HEK293 (cell line): ENCODE results near the gene STK39.

Experiments used
- PRDM1 ChIP-seq: fragments of 450-650 bp; formaldehyde crosslinking; IDR thresholded peaks from 2 replicates; pipeline ENCODE4; 2016; ENCODE audit warnings: missing biosample characterization, missing genetic modification characterization
- SCRT1 ChIP-seq: fragments of 450-650 bp; formaldehyde crosslinking; IDR thresholded peaks from 2 replicates; pipeline ENCODE4 v1.5.1; 2016; ENCODE audit warnings: missing biosample characterization, missing genetic modification characterization, borderline replicate concordance
- SETDB1 ChIP-seq: IDR thresholded peaks from one replicate; pipeline ENCODE4 v1.6.1; 2017; ENCODE audit warnings: mild to moderate bottlenecking, low read length, moderate library complexity, mixed read lengths; ENCODE audit not compliant: insufficient read length
- ZNF488 ChIP-seq: fragments of 450-650 bp; formaldehyde crosslinking; IDR thresholded peaks from 2 replicates; pipeline ENCODE4 v1.5.1; 2016; ENCODE audit warnings: missing biosample characterization, missing genetic modification characterization
- ZNF501 ChIP-seq: fragments of 450-650 bp; formaldehyde crosslinking; IDR thresholded peaks from 2 replicates; pipeline ENCODE4 v1.5.1; 2016; ENCODE audit warnings: missing biosample characterization, missing genetic modification characterization
- ZNF621 ChIP-seq: fragments of 450-650 bp; formaldehyde crosslinking; IDR thresholded peaks from 2 replicates; pipeline ENCODE4 v1.5.1; 2017; ENCODE audit warnings: missing biosample characterization, missing genetic modification characterization
- TF ChIP-seq, protein P1 (sequence below): fragments of 450-650 bp; formaldehyde crosslinking; IDR thresholded peaks from 2 replicates; pipeline ENCODE4 v1.5.1; 2016; ENCODE audit warnings: missing biosample characterization, missing genetic modification characterization
- TF ChIP-seq, protein P2 (sequence below): fragments of 450-650 bp; formaldehyde crosslinking; IDR thresholded peaks from 2 replicates; pipeline ENCODE4; 2016; ENCODE audit warnings: missing biosample characterization, missing genetic modification characterization
- TF ChIP-seq, protein P3 (sequence below): fragments of 450-650 bp; formaldehyde crosslinking; IDR thresholded peaks from 2 replicates; pipeline ENCODE4 v1.5.0; 2017; ENCODE audit warnings: missing biosample characterization, missing genetic modification characterization, borderline replicate concordance
- TF ChIP-seq, protein P4 (sequence below): sonication (generic); formaldehyde crosslinking; IDR thresholded peaks from 2 replicates; pipeline ENCODE4 v1.8.1; 2022; ENCODE audit warnings: mild to moderate bottlenecking, moderate library complexity, missing genetic modification reagents
- TF ChIP-seq, protein P5 (sequence below): fragments of 450-650 bp; formaldehyde crosslinking; IDR thresholded peaks from 2 replicates; pipeline ENCODE4 v1.5.1; 2016; ENCODE audit warnings: missing biosample characterization, missing genetic modification characterization

DNA sequence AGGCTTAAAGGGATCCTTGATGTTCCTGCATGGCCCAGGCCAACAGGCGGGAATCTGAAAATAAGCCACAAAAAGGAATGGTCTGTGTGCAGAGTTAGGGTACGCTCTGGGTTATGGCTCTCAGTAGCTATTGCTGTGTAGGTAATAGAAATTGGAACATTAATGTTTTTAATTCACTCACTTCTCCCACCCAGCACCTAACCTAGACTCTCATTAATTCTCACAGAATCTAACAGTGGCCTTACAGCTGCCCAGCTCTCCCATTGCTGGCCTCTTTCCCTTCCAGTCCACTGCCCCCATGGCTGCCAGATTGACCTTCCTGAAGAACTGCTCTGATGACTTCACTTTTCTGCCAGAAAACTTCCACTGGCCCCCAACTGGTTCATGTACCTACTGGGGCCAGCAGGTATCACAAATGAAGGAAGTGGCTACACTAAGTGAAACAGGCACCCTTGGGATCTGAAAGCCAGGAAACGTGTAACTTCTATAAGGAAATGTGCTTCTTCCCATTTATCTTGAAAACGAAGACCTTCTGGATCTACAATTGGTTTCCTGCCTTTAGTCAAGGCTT, 315.2 kb downstream of the STK39 start:
- TF ChIP-seq, protein P1, sequence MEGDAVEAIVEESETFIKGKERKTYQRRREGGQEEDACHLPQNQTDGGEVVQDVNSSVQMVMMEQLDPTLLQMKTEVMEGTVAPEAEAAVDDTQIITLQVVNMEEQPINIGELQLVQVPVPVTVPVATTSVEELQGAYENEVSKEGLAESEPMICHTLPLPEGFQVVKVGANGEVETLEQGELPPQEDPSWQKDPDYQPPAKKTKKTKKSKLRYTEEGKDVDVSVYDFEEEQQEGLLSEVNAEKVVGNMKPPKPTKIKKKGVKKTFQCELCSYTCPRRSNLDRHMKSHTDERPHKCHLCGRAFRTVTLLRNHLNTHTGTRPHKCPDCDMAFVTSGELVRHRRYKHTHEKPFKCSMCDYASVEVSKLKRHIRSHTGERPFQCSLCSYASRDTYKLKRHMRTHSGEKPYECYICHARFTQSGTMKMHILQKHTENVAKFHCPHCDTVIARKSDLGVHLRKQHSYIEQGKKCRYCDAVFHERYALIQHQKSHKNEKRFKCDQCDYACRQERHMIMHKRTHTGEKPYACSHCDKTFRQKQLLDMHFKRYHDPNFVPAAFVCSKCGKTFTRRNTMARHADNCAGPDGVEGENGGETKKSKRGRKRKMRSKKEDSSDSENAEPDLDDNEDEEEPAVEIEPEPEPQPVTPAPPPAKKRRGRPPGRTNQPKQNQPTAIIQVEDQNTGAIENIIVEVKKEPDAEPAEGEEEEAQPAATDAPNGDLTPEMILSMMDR = no peak
- TF ChIP-seq ZNF621 (tag by site-specific recombination) (no peak), ZNF488 (no peak), PRDM1 (tag by site-specific recombination) (no peak), ZNF501 (tag by site-specific recombination) (no peak), SCRT1 (tag by site-specific recombination) (no peak), SETDB1 (no peak)
- TF ChIP-seq, protein P2, sequence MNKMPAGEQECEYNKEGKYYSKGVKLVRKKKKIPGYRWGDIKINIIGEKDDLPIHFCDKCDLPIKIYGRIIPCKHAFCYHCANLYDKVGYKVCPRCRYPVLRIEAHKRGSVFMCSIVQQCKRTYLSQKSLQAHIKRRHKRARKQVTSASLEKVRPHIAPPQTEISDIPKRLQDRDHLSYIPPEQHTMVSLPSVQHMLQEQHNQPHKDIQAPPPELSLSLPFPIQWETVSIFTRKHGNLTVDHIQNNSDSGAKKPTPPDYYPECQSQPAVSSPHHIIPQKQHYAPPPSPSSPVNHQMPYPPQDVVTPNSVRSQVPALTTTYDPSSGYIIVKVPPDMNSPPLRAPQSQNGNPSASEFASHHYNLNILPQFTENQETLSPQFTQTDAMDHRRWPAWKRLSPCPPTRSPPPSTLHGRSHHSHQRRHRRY (tag by site-specific recombination) = no peak
- TF ChIP-seq, protein P3, sequence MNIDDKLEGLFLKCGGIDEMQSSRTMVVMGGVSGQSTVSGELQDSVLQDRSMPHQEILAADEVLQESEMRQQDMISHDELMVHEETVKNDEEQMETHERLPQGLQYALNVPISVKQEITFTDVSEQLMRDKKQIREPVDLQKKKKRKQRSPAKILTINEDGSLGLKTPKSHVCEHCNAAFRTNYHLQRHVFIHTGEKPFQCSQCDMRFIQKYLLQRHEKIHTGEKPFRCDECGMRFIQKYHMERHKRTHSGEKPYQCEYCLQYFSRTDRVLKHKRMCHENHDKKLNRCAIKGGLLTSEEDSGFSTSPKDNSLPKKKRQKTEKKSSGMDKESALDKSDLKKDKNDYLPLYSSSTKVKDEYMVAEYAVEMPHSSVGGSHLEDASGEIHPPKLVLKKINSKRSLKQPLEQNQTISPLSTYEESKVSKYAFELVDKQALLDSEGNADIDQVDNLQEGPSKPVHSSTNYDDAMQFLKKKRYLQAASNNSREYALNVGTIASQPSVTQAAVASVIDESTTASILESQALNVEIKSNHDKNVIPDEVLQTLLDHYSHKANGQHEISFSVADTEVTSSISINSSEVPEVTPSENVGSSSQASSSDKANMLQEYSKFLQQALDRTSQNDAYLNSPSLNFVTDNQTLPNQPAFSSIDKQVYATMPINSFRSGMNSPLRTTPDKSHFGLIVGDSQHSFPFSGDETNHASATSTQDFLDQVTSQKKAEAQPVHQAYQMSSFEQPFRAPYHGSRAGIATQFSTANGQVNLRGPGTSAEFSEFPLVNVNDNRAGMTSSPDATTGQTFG = no peak
- TF ChIP-seq, protein P4, sequence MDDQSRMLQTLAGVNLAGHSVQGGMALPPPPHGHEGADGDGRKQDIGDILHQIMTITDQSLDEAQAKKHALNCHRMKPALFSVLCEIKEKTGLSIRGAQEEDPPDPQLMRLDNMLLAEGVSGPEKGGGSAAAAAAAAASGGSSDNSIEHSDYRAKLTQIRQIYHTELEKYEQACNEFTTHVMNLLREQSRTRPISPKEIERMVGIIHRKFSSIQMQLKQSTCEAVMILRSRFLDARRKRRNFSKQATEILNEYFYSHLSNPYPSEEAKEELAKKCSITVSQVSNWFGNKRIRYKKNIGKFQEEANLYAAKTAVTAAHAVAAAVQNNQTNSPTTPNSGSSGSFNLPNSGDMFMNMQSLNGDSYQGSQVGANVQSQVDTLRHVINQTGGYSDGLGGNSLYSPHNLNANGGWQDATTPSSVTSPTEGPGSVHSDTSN = no peak
- TF ChIP-seq, protein P5, sequence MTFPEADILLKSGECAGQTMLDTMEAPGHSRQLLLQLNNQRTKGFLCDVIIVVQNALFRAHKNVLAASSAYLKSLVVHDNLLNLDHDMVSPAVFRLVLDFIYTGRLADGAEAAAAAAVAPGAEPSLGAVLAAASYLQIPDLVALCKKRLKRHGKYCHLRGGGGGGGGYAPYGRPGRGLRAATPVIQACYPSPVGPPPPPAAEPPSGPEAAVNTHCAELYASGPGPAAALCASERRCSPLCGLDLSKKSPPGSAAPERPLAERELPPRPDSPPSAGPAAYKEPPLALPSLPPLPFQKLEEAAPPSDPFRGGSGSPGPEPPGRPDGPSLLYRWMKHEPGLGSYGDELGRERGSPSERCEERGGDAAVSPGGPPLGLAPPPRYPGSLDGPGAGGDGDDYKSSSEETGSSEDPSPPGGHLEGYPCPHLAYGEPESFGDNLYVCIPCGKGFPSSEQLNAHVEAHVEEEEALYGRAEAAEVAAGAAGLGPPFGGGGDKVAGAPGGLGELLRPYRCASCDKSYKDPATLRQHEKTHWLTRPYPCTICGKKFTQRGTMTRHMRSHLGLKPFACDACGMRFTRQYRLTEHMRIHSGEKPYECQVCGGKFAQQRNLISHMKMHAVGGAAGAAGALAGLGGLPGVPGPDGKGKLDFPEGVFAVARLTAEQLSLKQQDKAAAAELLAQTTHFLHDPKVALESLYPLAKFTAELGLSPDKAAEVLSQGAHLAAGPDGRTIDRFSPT (tag by site-specific recombination) = no peak
